ENCODE data around the gene FOXO6. TPM values are rescaled to one million over a fixed set of nuclear protein-coding genes. Genes with fewer than 3 reads are reported as not detected.

The FOXO6 gene
- total RNA-seq, 1 donor from 2014 or later: 0.11 TPM

- Mint-ChIP-seq H3K4me1 (ENCODE audit: low read depth) (peaks cover 7% of the 10 kb centered on the region), H3K9me3 (no peaks in the 10 kb centered on the region), H3K4me3 (ENCODE audit: low read depth) (no peak overlapping the region), H3K27me3 (ENCODE audit: low read depth) (peaks cover 59% of the 10 kb centered on the region), H3K27ac (no peak overlapping the region), H3K36me3 (ENCODE audit: low read depth) (no peaks in the 10 kb centered on the region)
- intact Hi-C loops (cut with micrococcal nuclease): loop anchor here (2.0 kb wide), 1 partner anchor 13 kb away; no protein-coding TSS in a partner anchor
- DNase-seq (ENCODE audit: low spot score): no peak
Measured at GRCh38 chr1:41380195-41380594, 19.0 kb downstream of the FOXO6 start.

- Mint-ChIP-seq H3K27ac (no peak overlapping the region), H3K27me3 (ENCODE audit: low read depth) (peaks cover 61% of the 10 kb centered on the region), H3K9me3 (no peaks in the 10 kb centered on the region), H3K4me3 (ENCODE audit: low read depth) (peak overlapping the region; percentile 66), H3K4me1 (ENCODE audit: low read depth) (peaks cover 7% of the 10 kb centered on the region), H3K36me3 (ENCODE audit: low read depth) (no peaks in the 10 kb centered on the region)
- DNase-seq (ENCODE audit: low spot score): no peak
- intact Hi-C loops (cut with micrococcal nuclease): loop anchor here (2.0 kb wide), 1 partner anchor 14 kb away; no protein-coding TSS in a partner anchor
Measured at GRCh38 chr1:41380979-41381691, 19.9 kb downstream of the FOXO6 start.

GRCh38 chr1:41381692-41382479, 20.7 kb downstream of the FOXO6 start:
- H3K4me1 Mint-ChIP-seq (ENCODE audit: low read depth): peaks cover 7% of the 10 kb centered on the region
- no peak for DNase-seq (ENCODE audit: low spot score)
- H3K9me3 Mint-ChIP-seq: no peaks in the 10 kb centered on the region
- peak overlapping the region; percentile 66 for H3K4me3 Mint-ChIP-seq (ENCODE audit: low read depth)
- no peak overlapping the region for H3K27ac Mint-ChIP-seq
- intact Hi-C loops (cut with micrococcal nuclease): loop anchor here (2.0 kb wide), 1 partner anchor 15 kb away; no protein-coding TSS in a partner anchor
- H3K27me3 Mint-ChIP-seq (ENCODE audit: low read depth): peaks cover 63% of the 10 kb centered on the region
- no peaks in the 10 kb centered on the region for H3K36me3 Mint-ChIP-seq (ENCODE audit: low read depth)

GRCh38 chr1:41382480-41383090, 21.4 kb downstream of the FOXO6 start:
- H3K27me3 Mint-ChIP-seq (ENCODE audit: low read depth): peaks cover 66% of the 10 kb centered on the region
- H3K9me3 Mint-ChIP-seq: no peaks in the 10 kb centered on the region
- intact Hi-C loops (cut with micrococcal nuclease): no loop called here
- no peak overlapping the region for H3K4me3 Mint-ChIP-seq (ENCODE audit: low read depth)
- no peak for DNase-seq (ENCODE audit: low spot score)
- no peaks in the 10 kb centered on the region for H3K36me3 Mint-ChIP-seq (ENCODE audit: low read depth)
- H3K27ac Mint-ChIP-seq: no peak overlapping the region
- peaks cover 7% of the 10 kb centered on the region for H3K4me1 Mint-ChIP-seq (ENCODE audit: low read depth)

- Mint-ChIP-seq H3K27me3 (ENCODE audit: low read depth) (peaks cover 65% of the 10 kb centered on the region), H3K36me3 (ENCODE audit: low read depth) (no peaks in the 10 kb centered on the region), H3K4me1 (ENCODE audit: low read depth) (peaks cover 7% of the 10 kb centered on the region), H3K9me3 (no peaks in the 10 kb centered on the region), H3K27ac (no peak overlapping the region), H3K4me3 (ENCODE audit: low read depth) (peak overlapping the region; percentile 64)
- intact Hi-C loops (cut with micrococcal nuclease): no loop called here
- DNase-seq (ENCODE audit: low spot score): no peak
Measured at GRCh38 chr1:41383094-41383852, 22.0 kb downstream of the FOXO6 start.

- Mint-ChIP-seq H3K36me3 (ENCODE audit: low read depth) (no peaks in the 10 kb centered on the region), H3K4me3 (ENCODE audit: low read depth) (no peak overlapping the region), H3K4me1 (ENCODE audit: low read depth) (peaks cover 7% of the 10 kb centered on the region), H3K27me3 (ENCODE audit: low read depth) (peaks cover 61% of the 10 kb centered on the region), H3K27ac (no peak overlapping the region), H3K9me3 (no peaks in the 10 kb centered on the region)
- intact Hi-C loops (cut with micrococcal nuclease): no loop called here
- no peak for DNase-seq (ENCODE audit: low spot score)
Measured at GRCh38 chr1:41384579-41384978, 23.3 kb downstream of the FOXO6 start.

- intact Hi-C loops (cut with micrococcal nuclease): no loop called here
- Mint-ChIP-seq H3K36me3 (ENCODE audit: low read depth) (no peaks in the 10 kb centered on the region), H3K4me3 (ENCODE audit: low read depth) (no peak overlapping the region)
Measured at GRCh38 chr1:41385398-41386195, 24.4 kb downstream of the FOXO6 start.

GRCh38 chr1:41386196-41386663, 25.0 kb downstream of the FOXO6 start:
- H3K36me3 Mint-ChIP-seq (ENCODE audit: low read depth): no peaks in the 10 kb centered on the region
- no peak overlapping the region for H3K4me3 Mint-ChIP-seq (ENCODE audit: low read depth)
- intact Hi-C loops (cut with micrococcal nuclease): no loop called here
- H3K27me3 Mint-ChIP-seq (ENCODE audit: low read depth): peaks cover 48% of the 10 kb centered on the region
- H3K4me1 Mint-ChIP-seq (ENCODE audit: low read depth): peaks cover 7% of the 10 kb centered on the region
- no peaks in the 10 kb centered on the region for H3K9me3 Mint-ChIP-seq
- H3K27ac Mint-ChIP-seq: no peak overlapping the region
- DNase-seq (ENCODE audit: low spot score): no peak

More at GRCh38 chr1:41385398-41386195, 24.4 kb downstream of the FOXO6 start:
- no peaks in the 10 kb centered on the region for H3K9me3 Mint-ChIP-seq
- no peak for DNase-seq (ENCODE audit: low spot score)
- peaks cover 52% of the 10 kb centered on the region for H3K27me3 Mint-ChIP-seq (ENCODE audit: low read depth)
- H3K27ac Mint-ChIP-seq: no peak overlapping the region
- H3K4me1 Mint-ChIP-seq (ENCODE audit: low read depth): peaks cover 7% of the 10 kb centered on the region

GRCh38 chr1:41387667-41388091, 26.4 kb downstream of the FOXO6 start:
- Mint-ChIP-seq H3K27me3 (ENCODE audit: low read depth) (peaks cover 45% of the 10 kb centered on the region), H3K4me3 (ENCODE audit: low read depth) (no peak overlapping the region), H3K36me3 (ENCODE audit: low read depth) (no peaks in the 10 kb centered on the region), H3K9me3 (no peaks in the 10 kb centered on the region), H3K27ac (no peak overlapping the region), H3K4me1 (ENCODE audit: low read depth) (peaks cover 7% of the 10 kb centered on the region)
- intact Hi-C loops (cut with micrococcal nuclease): no loop called here
- DNase-seq (ENCODE audit: low spot score): no peak

GRCh38 chr1:41388510-41388909, 27.3 kb downstream of the FOXO6 start:
- Mint-ChIP-seq H3K36me3 (ENCODE audit: low read depth) (no peaks in the 10 kb centered on the region), H3K27me3 (ENCODE audit: low read depth) (peaks cover 37% of the 10 kb centered on the region), H3K9me3 (no peaks in the 10 kb centered on the region), H3K4me1 (ENCODE audit: low read depth) (peaks cover 3% of the 10 kb centered on the region), H3K27ac (no peak overlapping the region), H3K4me3 (ENCODE audit: low read depth) (no peak overlapping the region)
- intact Hi-C loops (cut with micrococcal nuclease): no loop called here
- DNase-seq (ENCODE audit: low spot score): no peak

- no peak for DNase-seq (ENCODE audit: low spot score)
- intact Hi-C loops (cut with micrococcal nuclease): no loop called here
- H3K9me3 Mint-ChIP-seq: no peaks in the 10 kb centered on the region
- H3K36me3 Mint-ChIP-seq (ENCODE audit: low read depth): no peaks in the 10 kb centered on the region
- peaks cover 35% of the 10 kb centered on the region for H3K27me3 Mint-ChIP-seq (ENCODE audit: low read depth)
- H3K27ac Mint-ChIP-seq: no peak overlapping the region
- no peak overlapping the region for H3K4me3 Mint-ChIP-seq (ENCODE audit: low read depth)
- no peaks in the 10 kb centered on the region for H3K4me1 Mint-ChIP-seq (ENCODE audit: low read depth)
Measured at GRCh38 chr1:41389009-41389408, 27.8 kb downstream of the FOXO6 start.

GRCh38 chr1:41390166-41390565, 28.9 kb downstream of the FOXO6 start:
- Mint-ChIP-seq H3K4me3 (ENCODE audit: low read depth) (no peak overlapping the region), H3K36me3 (ENCODE audit: low read depth) (no peaks in the 10 kb centered on the region), H3K4me1 (ENCODE audit: low read depth) (no peaks in the 10 kb centered on the region), H3K27me3 (ENCODE audit: low read depth) (peaks cover 31% of the 10 kb centered on the region), H3K27ac (no peak overlapping the region), H3K9me3 (no peaks in the 10 kb centered on the region)
- no peak for DNase-seq (ENCODE audit: low spot score)
- intact Hi-C loops (cut with micrococcal nuclease): no loop called here

Measured in activated T-helper 2 cell treated with anti-CD3 and anti-CD28 coated beads, Interferon-gamma antibody, Interleukin-2, Interleukin-4, amounts not matched to agents 10 μg/mL and 5 μg/mL and 100 μg/mL, durations not matched to agents 14 hours and 24 hours and 36 hours (primary cell).